GM12878 (cell line): ENCODE measurements around the gene FAM167B. TPM values are rescaled to one million over a fixed set of nuclear protein-coding genes. Genes with fewer than 3 reads are reported as not detected.

Source experiments
- ATAC-seq: fragments of 200-7000 bp; cut with Tn5 transposase; 3 replicates; pipeline ENCODE4 v1.9.1; 2020; ENCODE audit warnings: mild to moderate bottlenecking, moderate library complexity
- BruUV-seq: library from RNA; stranded (reverse); fragments of 400-500 nt; replicated peaks from 2 replicates; lab custom pipeline; 2021; lab: Mats Ljungman, UMichigan
- CTCF ChIA-PET: fragments of 300-600 bp; sonication (Branson Sonifier 250); formaldehyde crosslinking; extraction: SDS; loops from one replicate; lab custom pipeline; 2021; ENCODE audit warnings: inconsistent platforms; lab: Yijun Ruan, JAX
- POLR2A ChIA-PET: fragments of 350-600 bp; formaldehyde crosslinking; extraction: SDS; loops from one replicate; lab custom pipeline; 2021; ENCODE audit warnings: inconsistent platforms; lab: Charles Lee
- RAD21 ChIA-PET: fragments of 300-600 bp; sonication (Branson Sonifier 250); formaldehyde crosslinking; loops from one replicate; lab custom pipeline; 2023; ENCODE audit warnings: antibody characterized with exemption; ENCODE audit not compliant: unreplicated experiment; lab: Charles Lee
- SMC1A ChIA-PET: fragments of 300-600 bp; sonication (Branson Sonifier 250); formaldehyde crosslinking; loops from one replicate; lab custom pipeline; 2023; ENCODE audit not compliant: unreplicated experiment, uncharacterized antibody; lab: Charles Lee
- DNase-seq: peaks from one replicate; pipeline ENCODE4 v3.0.0-alpha.2; 2011; ENCODE audit warnings: low read depth, low spot score
- FAIRE-seq: peaks from 3 replicates; lab custom pipeline; 2011; peaks lifted over from hg19 to GRCh38; lab: Jason Lieb, UNC
- H2AFZ ChIP-seq: 2 replicates; pipeline ENCODE4 v1.6.0; 2011; ENCODE audit warnings: low read depth, low read length, control low read depth; ENCODE audit not compliant: control insufficient read depth
- H3K27ac ChIP-seq: 2 replicates; pipeline ENCODE4 v1.5.1; 2011; ENCODE audit warnings: control low read depth; ENCODE audit not compliant: control insufficient read depth, insufficient read depth
- H3K27me3 ChIP-seq, 2 experiments: replicated peaks in 1 of 2; 2 replicates each; pipeline versions ENCODE4 v1.6.0 to v1.6.1; 2011; ENCODE audit warnings: low read length in 1 of 2; ENCODE audit not compliant: control insufficient read depth in 2 of 2, insufficient read depth in 2 of 2
- H3K36me3 ChIP-seq, 2 experiments: 2 replicates each; pipeline ENCODE4 v1.5.1; 2011; ENCODE audit warnings: low read length in 1 of 2; ENCODE audit not compliant: control insufficient read depth in 2 of 2, insufficient read depth in 2 of 2
- H3K4me1 ChIP-seq: 2 replicates; pipeline ENCODE4 v1.6.1; 2011; ENCODE audit warnings: mild to moderate bottlenecking, low read length, moderate library complexity, mixed read lengths; ENCODE audit not compliant: control insufficient read depth, insufficient read depth
- H3K4me2 ChIP-seq: 2 replicates; pipeline ENCODE4 v1.6.0; 2011; ENCODE audit warnings: control low read depth; ENCODE audit not compliant: control insufficient read depth, insufficient read depth
- H3K4me3 ChIP-seq: fragments of 200-600 bp; sonication (generic); 2 replicates; pipeline ENCODE4 v1.5.1; 2016
- H3K79me2 ChIP-seq: 2 replicates; pipeline ENCODE4 v1.6.0; 2011; ENCODE audit warnings: low read length; ENCODE audit not compliant: control insufficient read depth, insufficient read depth
- H3K9ac ChIP-seq: 2 replicates; pipeline ENCODE4 v1.8.0; 2011; ENCODE audit warnings: low read length, control low read depth, mixed read lengths; ENCODE audit not compliant: control insufficient read depth, insufficient read depth
- H3K9me3 ChIP-seq: replicated peaks from 3 replicates; pipeline ENCODE4 v1.5.1; 2011; ENCODE audit warnings: mild to moderate bottlenecking, low read length; ENCODE audit not compliant: control insufficient read depth, insufficient read depth
- H4K20me1 ChIP-seq: 2 replicates; pipeline ENCODE4 v1.6.0; 2011; ENCODE audit not compliant: control insufficient read depth, insufficient read depth
- ATF2 ChIP-seq: IDR thresholded peaks from 2 replicates; pipeline ENCODE4 v1.6.1; 2012; ENCODE audit warnings: low read length, inconsistent platforms
- BMI1 ChIP-seq: fragments of 450-650 bp; IDR thresholded peaks from 2 replicates; pipeline ENCODE4 v1.6.1; 2016; ENCODE audit warnings: mild to moderate bottlenecking, moderate library complexity, borderline replicate concordance
- CREB1 ChIP-seq: IDR thresholded peaks from 2 replicates; pipeline ENCODE4 v1.6.1; 2012; ENCODE audit warnings: low read depth, mild to moderate bottlenecking, inconsistent platforms
- MEF2A ChIP-seq: IDR thresholded peaks from 2 replicates; pipeline ENCODE4 v1.6.1; 2011; ENCODE audit warnings: low read depth, mild to moderate bottlenecking, low read length, moderate library complexity; ENCODE audit not compliant: insufficient read depth
- RUNX3 ChIP-seq: IDR thresholded peaks from 2 replicates; pipeline ENCODE4 v1.6.1; 2012; ENCODE audit warnings: low read length, inconsistent platforms
- SMC3 ChIP-seq: IDR thresholded peaks from 2 replicates; pipeline ENCODE4 v1.6.1; 2011; ENCODE audit warnings: low read length, improper control_type of control experiment, borderline replicate concordance
- ZBTB4 ChIP-seq: fragments of 450-650 bp; formaldehyde crosslinking; IDR thresholded peaks from 2 replicates; pipeline ENCODE4 v1.4.0; 2022; ENCODE audit warnings: mild to moderate bottlenecking, moderate library complexity
- ZNF384 ChIP-seq: IDR thresholded peaks from 2 replicates; pipeline ENCODE4 v1.6.1; 2012; ENCODE audit warnings: low read depth, mild to moderate bottlenecking, low read length, improper control_type of control experiment, borderline replicate concordance
- WGBS: methylation state at CpG from one replicate; pipeline ENCODE4 v1.1.6; 2016; ENCODE audit warnings: low lambda C conversion rate; ENCODE audit not compliant: insufficient replicate concordance, insufficient coverage; ENCODE audit errors: missing lambda C conversion rate; 5-methylcytosine and 5-hydroxymethylcytosine counted together
- in situ Hi-C: fragments of 300-500 bp; cut with MboI; formaldehyde crosslinking; loops from 9 replicates; pipeline ENCODE4 v1.14.3; 2018; ENCODE audit warnings: mixed read lengths
- intact Hi-C: fragments of 100-400 bp; cut with micrococcal nuclease; formaldehyde crosslinking; loops from one replicate; pipeline ENCODE4 v1.14.2; 2022; ENCODE audit not compliant: unreplicated experiment
- polyA plus RNA-seq, 11 experiments: library from polyadenylated mRNA; depleted of rRNA in 4 of 11; unstranded in 6 of 11; stranded (reverse) in 5 of 11; fragments of >200 nt; fragmentation: Nextera tagmentation in 4 of 11; fragmentation: Illumina TruSeq in 1 of 11; extraction: Ambion mirVana in 4 of 11; extraction: Trizol in 1 of 11; gene quantifications; 1 replicate in 1 of 11; 2 replicates in 10 of 11; pipeline versions ENCODE4 v1.2.1 to v1.2.3, GENCODE V29; 2011 to 2016; ENCODE audit warnings: inconsistent platforms in 2 of 11, missing spikeins in 2 of 11, low read depth in 1 of 11
- total RNA-seq, 4 experiments: library from RNA; depleted of rRNA in 3 of 4; stranded (reverse); fragments of >200 nt in 3 of 4; fragmentation: Illumina TruSeq in 1 of 4; extraction: Trizol in 1 of 4; gene quantifications; 2 replicates each; pipeline versions ENCODE4 v1.2.1 to v1.2.3, GENCODE V29; 2013 to 2021

FAM167B gene
- total and polyA plus RNA-seq, 10 of the 15 experiments (the other 5 are each of a cell fraction or from before 2014, with no cell fraction given), result 0.07 to 1.2 (median 0.36) TPM; not detected in 2

GRCh38 chr1:32263744-32264143, 16.7 kb downstream of the FAM167B start:
- FAIRE-seq, result no peak
- no peaks in the 10 kb centered on the region for H4K20me1 ChIP-seq
- H2AFZ ChIP-seq, result no peak overlapping the region
- ChIA-PET SMC1A (interaction anchor here (2.0 kb wide), 1 partner anchor 9 kb away, joined by 4 read pairs; no protein-coding TSS in a partner anchor), CTCF (interaction anchor here (1.8 kb wide), 1 partner anchor 15 kb away, joined by 14 read pairs; the partner anchor contains the start of gene FAM167B), POLR2A (no interaction called here), RAD21 (no interaction called here)
- TF ChIP-seq SMC3 (peak; percentile 4; the same call in 1 of the 2 replicates), RUNX3 (peak; percentile 44), BMI1 (no peak), ATF2 (peak; percentile 25; the same call in 1 of the 2 replicates), CREB1 (peak; percentile 50; the same call in 1 of the 2 replicates), MEF2A (no peak), ZBTB4 (CRISPR knock-in tag) (no peak), ZNF384 (peak; percentile 52; the same call in 1 of the 2 replicates)
- H3K4me2 ChIP-seq, result peak overlapping the region; percentile 31
- DNase-seq, result no peak
- H3K27ac ChIP-seq, result peak overlapping the region; percentile 55; the same call in 1 of the 2 replicates
- H3K9ac ChIP-seq, result no peak overlapping the region
- no peaks in the 10 kb centered on the region; the same call in 2 of the 3 replicates for H3K9me3 ChIP-seq
- BruUV-seq, result no TSS peak
- peak; percentile 86 for ATAC-seq
- peaks cover 27% of the 10 kb centered on the region for H3K4me1 ChIP-seq
- H3K27me3 ChIP-seq, result no peaks in the 10 kb centered on the region
- H3K36me3 ChIP-seq, result peaks cover 0 to 5% of the 10 kb centered on the region in 2 experiments; a peak in 1 of 4 replicates
- 0% methylated on average over 4 of the region's 4 CpGs for WGBS
- H3K4me3 ChIP-seq, result 0 out of 2 replicates have a peak overlapping the region, but pooled peaks have one; percentile 11
- peaks cover 21% of the 10 kb centered on the region for H3K79me2 ChIP-seq
- in situ Hi-C loops (no loop called here), intact Hi-C loops (no loop called here)
